Ramos (cell line): ENCODE results near the gene ARHGEF1.

Experiments
- in situ Hi-C: fragments of 300-500 bp; cut with MboI; formaldehyde crosslinking; loops from one replicate; pipeline ENCODE4 v1.14.3; 2022; ENCODE audit warnings: low sequenced_read_pairs; ENCODE audit not compliant: unreplicated experiment

ARHGEF1 gene

DNA sequence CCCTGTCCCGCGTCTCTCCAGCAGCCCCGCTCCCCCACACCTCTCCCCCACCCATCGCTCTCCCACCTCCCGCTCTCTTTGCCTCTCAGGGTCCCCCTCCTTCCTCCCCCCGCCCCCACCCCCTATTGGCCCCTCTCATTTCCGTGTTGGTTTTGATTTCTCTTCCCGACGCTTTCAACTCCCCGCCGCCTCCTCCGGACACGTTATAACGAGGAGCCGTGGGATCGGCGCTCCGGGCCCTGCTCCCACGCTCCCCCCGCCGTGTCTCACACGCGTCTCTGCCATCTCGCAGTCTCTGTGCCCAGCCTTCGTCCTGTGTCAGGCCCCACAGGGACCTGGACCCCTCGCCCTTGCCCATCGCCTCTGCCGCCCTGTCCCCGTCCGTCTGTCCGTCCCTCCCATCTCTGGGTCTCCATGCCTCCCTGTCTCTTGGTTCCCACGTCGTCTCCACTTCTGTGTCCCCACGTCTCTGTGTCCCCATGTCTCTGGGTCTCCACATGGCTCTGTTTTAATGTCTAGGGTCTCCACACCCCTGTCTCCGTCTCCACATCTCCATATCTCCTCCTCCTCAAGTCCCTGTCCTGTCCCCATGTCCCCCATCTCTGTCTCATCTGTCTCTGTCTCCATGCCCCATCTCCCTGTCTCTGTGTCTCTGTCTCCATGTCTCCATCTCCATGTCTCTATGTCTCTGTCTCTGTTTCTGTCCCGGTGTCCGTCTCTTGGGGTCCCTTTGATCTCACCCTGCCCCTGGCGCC lies 32.2 kb downstream of the ARHGEF1 start:
- in situ Hi-C loops = no loop called here

DNA sequence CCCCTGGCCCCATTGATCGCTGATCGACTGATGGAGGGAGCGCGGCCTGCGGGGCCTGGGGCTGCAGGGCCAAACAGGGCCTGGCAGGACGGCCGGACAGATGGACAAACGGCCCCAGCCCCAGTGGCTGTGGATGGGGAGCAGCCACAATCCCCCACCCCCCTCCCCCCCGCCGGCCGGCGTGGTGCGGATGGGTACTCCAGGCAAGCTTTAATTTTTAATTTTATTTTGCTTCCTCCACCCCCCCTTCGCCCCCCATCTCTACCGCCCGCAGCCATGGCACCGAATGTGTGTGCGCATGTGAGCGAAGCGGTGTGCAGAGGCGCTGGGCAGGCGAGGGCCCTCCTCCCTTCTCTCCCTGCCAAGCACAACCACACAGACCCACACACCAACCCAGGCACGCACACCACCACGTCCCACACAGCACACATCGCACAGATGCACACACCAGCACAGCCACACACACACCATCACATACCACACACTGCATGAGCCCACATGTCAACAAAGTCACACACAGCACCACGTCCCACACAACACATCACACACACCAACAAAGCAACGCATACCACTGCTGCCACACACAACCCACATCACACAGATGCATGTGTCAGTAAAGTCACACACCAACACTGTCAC lies 32.9 kb downstream of the ARHGEF1 start:
- in situ Hi-C loops = no loop called here

DNA sequence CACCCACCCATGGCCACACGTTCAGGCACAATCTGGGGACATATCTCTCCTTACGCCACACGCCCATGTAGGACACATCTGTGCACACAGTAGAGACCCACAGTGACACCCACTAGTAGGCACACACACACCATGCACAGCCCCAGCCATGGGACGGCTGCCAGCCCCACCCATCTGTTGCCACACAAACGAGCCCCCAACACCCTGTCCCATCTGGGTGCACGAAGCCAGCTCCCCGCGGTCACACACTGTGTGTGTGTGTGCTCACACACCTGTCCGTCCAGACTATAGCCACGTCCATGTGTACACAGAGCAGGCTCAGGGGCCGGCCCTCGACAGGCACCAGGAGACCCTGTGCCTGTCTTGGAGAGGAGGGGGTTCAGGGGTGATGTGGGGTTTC lies 34.7 kb downstream of the ARHGEF1 start:
- in situ Hi-C loops = no loop called here

DNA sequence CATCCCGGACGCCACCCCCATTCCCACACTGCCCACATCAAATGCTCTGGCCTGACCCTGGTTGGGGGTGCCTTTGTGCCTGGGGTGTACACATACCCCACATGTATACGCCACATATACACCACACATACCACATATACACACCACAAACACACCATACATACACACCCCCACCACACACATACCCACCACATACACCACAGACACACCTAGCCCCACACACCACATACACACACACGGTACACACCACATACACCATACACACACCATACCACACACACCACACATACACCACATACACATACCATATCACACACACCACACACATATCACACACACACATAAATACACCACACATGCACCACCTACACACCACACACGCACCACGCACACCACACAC lies 35.1 kb downstream of the ARHGEF1 start:
- in situ Hi-C loops = no loop called here

DNA sequence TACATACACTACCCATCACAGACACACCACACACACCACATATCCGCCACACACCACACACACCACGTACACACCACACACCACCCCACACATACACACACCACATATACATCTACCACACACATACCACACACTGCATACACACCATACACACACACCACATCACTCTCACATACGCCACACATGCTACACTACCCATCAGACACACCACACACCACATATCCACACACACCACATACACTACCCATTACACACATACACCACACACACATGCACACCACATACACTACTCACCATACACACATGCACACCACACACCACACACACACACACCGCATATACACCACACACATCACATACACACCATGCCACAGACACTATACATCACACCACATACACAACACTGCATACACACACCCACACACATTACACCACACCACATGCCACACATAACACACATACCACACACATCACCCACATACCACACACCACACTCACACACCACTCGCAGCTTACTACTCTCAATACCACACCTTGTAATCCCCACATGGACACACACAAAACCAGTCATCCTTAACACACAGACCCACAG lies 35.8 kb downstream of the ARHGEF1 start:
- in situ Hi-C loops = no loop called here

DNA sequence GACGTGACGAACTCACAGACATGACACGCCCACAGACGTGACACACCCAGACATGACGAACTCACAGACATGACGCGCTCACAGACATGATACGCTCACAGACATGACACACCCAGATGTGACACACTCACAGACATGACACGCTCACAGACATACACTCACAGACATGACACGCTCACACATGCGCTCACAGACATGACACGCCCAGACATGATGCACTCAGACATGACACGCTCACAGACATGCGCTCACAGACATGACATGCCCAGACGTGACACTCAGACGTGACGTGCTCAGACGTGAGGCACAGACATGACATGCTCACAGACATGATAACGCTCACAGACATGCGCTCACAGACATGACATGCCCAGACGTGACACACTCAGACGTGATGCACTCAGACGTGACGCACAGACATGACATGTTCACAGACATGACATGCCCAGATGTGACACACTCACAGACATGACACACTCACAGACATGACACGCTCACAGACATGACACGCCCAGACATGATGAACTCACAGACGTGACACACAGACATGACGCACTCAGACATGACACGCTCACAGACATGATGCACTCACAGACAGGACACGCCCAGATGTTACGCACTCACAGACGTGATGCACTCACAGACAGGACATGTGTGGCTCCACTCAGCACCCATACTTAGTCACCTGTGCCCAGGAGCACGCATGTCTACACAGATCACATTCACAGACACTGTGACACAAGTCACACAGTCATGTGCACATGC lies 37.1 kb downstream of the ARHGEF1 start:
- in situ Hi-C loops = no loop called here

DNA sequence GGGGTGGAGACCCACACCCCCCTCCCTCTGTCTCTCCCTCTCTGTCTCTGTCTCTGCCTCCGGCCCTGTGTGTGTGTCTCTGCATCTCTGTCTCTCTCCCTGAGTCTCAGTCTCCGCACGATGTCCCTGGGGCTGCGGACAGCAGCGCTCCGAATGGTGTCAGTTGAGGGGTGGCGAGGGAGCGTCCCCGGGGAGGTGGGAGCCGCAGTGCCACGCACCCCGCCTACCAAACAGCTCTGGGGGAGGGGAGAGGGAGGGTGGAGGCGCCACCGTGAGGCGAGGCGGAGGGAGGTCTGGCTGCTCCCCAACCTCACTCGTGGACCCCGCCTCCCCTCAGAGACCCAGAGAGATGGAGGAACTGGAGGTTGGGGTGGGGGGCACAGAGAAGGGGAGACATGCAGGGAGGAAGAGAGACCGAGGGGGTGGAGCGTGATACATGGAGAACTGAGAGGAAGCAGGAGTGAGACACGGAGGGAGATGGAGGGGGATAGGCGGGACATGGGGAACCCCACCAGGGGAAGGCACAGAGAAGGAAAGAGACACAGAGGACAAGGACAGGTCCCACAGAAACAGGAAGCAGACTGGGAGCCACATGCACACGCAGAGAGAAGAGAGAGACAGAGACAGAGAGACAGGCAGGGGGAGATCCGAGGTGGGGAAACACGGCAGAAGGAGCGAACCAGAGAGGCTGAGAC lies 38.0 kb downstream of the ARHGEF1 start:
- in situ Hi-C loops = no loop called here

DNA sequence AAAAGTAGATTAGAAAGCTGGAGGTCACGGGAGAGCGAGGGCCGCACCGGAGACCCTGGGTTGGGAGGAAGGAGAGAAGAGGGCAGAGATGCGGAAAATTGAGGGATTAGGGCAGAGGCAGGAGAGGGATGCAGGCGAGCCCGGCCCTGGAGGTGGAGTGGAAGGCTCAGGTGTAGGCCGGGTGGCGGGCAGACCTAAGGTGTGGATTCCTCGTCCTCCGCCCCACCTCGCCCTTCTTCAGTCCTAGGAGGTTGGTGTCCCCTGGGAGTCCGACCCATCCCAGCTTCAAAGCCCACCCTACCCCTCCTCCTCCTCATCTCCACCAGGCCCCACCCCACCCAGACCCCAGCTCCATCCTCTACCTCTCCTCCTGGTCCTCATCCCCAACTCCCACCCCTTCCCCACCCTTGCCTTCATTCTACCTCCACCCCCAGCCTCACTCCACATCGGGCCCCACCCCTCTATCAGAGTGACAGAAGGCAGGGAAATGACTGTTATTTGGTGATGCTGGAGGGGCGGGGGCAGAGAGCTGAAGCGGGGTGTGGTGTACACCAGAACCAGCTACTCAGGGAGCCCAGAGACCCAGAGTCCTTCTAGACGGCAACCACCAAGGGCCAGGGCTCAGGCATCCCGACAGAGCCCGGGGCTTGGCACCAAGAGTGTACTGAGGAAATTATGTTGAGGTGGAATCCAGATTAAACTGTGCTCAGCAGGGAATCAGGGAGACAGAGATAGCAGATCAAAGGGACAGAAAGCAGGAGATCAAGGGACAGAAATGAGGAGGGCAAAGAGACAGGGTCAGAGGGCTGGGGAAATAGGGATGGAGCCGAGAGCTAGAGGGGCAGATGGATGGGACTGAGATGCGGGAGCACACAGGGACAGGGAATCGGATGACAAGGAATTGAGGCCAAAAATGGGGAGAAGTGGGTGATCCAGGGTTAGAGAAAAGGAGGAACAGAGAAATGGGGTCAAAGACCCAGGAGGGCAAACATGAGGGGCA lies 38.9 kb downstream of the ARHGEF1 start:
- in situ Hi-C loops = no loop called here

DNA sequence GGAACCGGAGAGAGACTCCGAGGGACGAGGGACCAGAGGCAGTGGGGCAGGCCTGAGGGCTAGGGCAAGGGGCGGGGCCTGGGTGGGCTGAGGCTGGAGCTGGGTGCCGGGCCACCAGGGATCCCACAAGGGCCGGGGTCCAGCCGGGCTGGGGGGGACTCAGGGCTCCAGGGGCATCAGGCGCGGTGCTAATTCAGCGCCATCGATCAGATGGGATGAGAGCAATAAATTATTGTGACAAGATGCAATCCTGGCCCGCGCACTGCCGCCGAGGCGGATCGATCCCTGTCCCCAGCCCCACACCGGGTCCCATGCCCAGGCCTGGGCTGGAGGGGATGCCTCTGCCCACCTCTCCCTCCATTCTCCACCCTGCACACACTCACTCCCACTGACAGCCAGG lies 39.6 kb downstream of the ARHGEF1 start:
- in situ Hi-C loops = no loop called here

DNA sequence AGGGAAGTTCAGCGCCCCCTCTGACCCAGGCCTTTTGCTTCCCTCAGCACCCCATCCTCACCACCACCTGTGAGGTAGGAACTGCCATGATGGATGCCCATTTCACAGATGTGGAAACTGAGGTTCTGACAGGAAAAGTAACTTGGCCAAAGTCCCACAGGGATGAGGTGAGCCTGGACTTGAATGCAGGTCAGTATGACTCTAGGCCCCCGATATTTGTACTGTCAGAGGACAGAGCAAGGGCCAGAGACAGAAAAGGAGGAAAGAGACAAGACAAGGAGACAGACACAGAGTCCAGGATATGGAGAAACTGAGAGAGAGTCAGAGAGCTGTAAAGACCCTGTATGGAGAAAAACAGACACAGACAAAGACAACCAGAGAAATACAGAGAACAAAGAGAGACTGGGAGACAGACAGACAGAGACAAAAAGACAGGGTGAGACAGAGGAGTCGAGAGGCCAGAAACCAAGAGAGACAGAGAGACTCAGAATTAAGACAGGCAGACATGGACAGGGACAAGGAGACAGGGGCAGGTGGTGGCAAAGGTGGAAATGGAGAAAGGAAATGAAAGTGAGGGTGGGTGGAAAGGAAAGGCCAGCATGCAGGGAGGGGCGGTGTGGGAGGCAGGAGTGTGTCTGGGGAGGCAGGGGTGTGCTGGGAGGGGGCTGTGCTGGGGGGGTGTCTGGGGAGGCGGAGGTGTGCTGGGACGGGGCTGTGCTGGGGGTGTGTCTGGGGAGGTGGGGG lies 40.2 kb downstream of the ARHGEF1 start:
- in situ Hi-C loops = no loop called here

DNA sequence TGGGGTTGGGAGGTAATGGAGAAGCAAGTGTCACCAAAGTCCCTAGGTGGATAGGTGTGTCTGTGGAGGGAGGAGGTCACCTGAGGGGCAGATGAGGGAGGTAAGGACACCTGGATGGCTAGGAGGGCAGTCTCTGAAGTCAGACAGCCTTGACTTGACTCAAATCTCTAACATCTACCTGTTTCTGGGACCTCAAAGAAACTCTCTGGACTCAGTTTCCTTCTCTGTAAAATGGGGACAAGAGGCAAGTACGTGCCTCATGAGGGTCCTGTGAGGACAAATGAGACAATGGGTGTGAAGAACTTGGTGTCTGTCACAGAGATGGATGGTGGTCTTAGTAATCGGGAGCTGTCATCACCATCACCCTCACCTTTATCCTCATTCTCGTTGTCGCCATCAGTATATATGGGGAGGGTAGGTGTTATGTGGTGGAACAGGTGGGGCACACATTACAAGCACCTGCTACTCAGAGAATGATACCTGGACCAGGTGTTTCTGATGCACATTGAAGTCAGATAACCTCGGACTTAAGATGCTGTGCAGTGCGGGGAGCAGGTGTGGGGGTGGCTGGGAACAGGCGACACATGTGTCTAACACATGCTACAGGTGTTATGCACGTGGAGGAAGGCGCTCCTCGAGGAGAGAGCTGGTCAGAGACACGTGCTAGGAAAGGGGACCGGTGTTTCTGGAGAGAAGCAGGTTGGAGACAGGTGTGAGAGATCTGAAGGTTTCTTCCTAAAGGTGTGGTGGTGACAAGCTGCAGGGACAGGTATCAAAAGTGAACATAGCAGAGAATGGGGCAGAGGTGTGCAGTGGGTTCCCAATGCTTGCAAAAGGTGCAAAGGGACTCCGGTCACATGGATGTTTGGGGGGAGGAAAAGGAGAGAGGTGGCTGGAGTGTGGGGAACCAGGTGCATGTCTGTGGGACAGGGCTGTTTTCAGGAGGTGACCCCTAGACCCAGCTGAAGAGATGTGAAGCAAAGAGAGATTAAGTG lies 41.5 kb downstream of the ARHGEF1 start:
- in situ Hi-C loops = no loop called here

DNA sequence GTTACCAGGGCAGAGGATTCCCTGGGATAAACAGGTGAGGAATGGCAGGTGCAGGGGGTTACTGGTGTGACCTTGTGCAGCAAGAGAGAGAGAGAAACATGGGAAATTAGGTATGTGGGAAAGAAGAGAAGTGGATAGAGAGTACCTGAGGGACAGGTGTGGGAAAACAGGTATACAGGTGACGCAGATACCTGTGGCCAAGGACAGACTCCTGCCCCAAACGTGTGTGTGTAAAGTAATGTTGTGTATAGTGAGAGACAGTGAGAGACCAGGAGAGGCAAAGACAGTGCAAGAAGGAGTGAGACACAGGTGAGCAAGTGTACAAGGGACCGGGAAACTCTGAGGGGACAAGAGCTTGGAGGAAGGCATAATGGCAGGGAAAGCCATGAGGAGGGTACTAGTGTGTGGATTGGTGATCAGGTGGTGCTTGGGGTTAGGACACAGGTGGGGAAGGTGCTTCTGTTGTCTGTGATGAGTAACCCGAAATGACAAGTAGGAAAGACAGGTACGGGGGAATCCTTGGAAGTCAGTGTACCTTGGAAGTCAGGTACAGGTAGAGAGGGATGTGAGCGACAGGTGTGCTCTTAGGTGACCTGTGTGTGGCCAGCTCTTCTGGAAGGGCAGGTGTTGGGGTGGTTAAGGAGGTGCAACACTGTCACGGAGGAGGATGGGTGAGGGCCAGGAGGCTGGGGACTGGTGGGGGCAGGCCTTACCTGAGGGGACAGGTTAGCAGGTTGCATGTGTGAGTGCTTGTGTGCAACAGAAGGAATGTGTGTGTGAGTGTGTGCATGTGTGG lies 42.4 kb downstream of the ARHGEF1 start:
- in situ Hi-C loops = no loop called here

DNA sequence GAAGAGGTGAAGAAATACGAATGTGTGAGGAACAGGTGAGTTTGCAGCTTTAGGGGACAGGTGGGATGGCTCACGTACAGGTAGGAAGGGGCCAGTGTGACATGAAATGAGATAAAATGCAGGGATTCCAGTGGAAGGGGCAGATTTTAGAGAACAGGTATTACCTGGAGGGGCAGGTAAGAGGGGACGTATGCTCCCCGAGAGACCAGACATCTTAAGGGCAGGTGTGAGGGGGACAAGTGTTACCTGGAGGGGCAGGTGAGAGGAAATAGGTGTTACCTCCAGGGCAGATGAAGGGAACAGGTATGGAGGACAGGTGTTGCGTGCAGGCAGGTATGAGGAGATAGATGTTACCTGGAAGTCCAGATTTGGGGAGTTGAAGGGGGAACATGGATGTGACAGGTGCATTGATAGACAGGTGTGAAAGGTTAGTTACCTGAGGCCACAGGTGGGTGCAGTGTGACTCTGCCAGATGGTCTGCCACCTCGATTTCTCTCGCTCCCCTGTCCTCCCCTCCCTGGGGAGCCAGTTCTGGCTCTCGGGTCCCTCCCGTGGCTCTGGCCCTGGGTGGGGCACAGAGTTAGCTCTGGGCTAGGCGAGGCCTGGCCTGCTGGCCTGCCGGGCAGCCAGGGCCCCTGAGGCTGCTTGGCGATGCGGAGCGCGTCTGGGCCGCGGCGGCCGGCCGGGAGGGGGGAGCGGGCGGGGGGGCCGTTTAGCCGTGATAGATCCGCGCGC lies 43.2 kb downstream of the ARHGEF1 start:
- in situ Hi-C loops = no loop called here

DNA sequence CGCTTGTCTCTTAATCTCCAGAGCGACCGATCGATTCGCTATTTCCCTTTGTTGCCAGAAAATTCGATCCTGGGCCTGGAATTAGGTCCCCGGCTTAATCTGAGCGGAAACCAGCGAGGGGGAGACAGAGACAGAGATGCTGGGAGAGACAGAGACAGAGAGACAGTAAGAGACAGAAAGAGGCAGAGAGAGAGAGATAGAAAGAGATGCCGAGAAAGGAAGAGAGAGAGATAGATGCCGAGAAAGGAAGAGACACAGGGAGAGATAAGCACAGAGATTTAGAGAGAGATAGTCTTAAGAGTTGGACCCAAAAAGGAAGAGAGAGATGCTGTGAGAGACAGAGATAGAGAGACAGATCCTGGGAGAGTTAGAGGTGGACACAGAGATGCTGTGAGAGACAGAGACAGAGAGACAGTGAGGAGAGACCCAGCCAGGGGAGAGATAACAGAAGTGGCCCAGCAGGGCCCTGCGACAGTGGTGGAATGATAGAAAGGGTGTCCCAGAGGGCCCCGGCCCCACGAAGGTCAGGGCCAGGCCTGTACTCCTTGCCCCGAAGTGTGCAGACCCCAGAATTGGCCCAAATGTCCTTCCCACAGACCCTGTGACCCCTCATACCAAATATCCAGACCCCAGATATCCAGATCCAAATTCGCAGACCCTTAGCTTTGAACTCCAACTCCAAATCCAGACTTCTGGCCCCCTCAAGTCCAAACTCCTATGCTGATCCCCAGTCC lies 43.9 kb downstream of the ARHGEF1 start:
- in situ Hi-C loops = no loop called here

DNA sequence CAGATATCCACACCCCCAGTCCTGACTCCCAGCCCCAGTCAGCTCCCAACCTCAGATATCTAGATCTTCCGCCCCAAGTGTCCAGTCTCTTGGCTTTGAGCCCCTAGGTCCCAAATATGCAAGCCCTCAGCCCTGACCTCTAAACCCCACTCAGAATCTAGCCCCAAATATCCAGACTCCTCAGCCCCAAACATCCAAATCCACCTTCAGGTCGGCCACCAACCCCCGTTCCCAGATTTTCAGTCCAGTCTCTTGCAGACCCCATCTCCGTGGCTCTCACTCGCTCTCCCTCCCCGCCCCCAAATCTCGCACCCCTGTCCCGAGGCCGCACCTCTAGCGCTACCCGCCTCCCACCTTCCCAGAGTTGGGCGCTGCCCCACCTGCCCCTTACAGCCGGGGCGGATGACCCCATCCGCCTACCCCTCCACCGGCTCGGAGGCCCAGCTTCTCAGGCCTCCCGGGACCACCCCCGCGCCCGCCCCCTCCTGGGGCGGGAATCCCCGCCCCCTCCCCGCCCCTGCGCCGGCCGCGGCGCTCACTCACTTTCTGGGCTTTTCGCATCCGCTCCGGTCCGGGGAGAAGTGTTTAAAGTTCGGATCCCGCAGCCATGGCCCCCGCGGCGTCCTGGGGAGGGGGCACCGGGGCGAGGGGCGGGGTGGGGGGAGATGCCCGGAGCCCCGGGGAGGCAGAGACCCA lies 44.7 kb downstream of the ARHGEF1 start:
- in situ Hi-C loops = no loop called here
